ENCODE data around the gene RIOK3.
"Not testable (repeated sequence)": the region's sequence is repeated elsewhere in the genome, so short reads cannot be mapped to it uniquely, and the experiment has no call there.

Gene RIOK3

DNA sequence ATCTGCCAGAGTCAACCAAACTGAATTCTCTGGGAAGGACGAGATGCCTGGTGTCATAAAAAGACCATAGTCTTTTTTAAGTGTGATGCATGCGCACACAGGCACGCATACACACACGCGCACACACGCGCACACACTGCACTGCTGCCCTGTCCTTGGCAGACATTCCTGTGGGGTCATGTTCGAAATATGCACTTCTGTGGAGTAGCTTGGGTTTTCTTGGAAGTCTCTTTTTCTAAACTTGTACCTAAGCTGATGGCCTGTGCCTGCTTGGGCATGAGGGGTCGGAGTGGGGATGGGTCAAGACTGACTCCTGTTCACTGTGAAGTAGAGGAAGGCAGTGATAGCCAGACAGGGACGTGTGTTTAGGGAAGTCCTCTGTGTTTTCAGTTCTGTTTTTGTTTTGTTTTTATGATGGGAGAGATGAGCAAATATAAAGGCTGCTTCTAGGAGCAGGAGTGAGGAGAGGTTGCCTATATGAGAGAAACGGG is 46.2 kb downstream of the RIOK3 start:
- DNase-seq, result no peak

DNA sequence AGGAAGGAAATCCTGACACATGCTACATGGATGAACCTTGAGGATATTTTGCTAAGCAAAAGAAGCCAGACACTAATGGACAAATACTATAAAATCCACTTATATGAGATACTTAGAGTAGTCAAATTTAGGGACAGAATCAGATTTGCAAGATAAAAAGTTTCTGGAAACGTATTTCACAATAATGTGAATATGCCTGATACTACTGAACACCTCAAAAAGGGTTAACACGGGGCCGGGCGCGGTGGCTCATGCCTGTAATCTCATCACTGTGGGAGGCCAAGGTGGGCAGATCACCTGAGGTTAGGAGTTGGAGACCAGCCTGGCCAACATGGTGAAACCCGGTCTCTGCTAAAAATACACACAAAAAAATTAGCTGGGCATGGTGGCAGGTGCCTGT is 48.5 kb downstream of the RIOK3 start:
- DNase-seq, result no peak

DNA sequence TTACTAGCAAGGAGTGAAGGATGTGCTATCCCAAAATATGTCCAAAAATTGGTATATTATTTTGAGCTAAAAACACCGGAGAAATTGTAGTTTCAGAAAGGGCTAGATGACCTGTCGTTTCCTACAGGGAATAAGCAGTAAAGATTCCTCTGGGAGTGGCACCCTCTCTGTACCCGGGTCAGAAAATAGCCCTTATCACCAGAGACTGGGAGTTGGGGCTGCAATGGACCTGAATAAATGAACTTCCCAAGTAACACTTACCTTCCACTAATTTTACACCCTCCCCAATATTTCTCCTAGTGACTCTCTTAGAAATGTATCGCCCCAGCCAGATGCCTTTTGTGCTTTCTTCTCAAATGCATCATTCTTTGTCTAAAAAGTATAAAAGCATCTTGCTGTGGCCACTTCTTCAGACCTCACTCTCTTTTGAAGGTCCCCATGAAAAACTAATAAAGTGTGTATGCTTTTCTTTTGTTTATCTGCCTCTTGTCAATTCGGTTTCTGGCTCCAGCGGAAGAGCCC is 49.5 kb downstream of the RIOK3 start:
- DNase-seq, result peak; percentile 38

DNA sequence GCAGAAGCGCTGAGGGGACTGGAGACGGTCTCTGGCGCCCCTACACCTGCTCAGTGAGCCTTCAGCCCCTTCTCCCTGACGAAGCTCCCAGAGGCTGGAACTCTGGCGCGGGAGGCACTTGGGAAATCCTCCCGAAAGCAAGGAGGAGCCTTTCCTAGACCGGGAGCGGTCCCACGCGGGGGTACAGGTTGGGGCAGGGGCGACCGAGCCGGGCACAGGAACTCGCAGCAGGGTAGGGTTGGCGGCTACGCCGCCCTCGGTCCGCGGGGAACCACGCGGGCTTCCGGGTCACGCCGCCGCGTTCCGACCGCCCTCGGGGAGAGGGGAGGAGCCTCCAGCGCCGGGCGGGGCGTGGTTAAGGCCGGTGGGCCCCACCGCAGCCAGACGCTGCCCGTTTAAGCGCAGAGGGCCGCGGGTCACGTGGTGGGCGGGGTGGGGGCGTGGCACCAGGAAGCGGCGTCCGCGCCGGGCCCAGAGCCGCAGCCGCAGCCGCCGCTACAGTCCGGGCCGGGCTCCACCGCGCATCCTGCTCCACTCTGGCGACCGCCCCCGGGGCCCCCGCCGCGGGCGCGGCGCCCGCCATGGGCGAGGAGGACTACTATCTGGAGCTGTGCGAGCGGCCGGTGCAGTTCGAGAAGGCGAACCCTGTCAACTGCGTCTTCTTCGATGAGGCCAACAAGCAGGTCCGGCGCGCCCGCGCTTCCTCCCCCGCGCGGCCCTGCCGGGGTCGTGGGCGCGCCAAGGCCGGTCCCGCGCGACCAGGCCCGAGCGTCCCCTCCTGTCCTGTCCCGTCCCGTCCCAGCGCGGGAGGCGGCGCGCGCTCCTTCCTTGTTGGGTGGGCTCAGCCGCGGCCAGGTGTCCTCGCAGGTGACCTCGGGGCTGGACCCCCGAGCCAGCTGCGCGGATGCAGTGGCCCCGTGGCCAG is 50.2 kb downstream of the RIOK3 start, which contains the start of gene RMC1:
RMC1 (plus strand) TSS at position 474 of the 925 bp plus-strand sequence; CDS start at position 582, 108 bp downstream.
- DNase-seq, result peak; percentile 96

GRCh38 chr18:23503963-23504344 is 50.9 kb downstream of the RIOK3 start:
- DNase-seq, result no peak

DNA sequence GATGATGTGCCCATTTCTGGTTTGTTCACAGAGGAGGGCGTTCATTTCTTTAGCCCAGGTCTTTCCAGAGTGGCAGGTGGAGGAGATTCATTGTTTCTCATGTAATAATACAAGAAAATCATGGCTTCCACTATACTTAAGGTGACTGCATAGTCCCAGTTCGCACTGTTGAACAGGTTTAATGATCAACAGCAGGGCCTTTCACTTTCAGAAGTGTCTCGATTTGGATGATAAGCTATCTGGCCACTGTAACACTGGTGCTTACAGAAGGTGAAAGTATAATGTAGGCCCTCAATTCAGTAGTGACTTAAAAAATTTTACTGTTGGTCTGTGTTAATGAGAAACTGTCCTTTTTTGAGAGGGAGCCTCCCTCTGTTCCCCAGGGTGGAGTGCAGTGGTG is 51.6 kb downstream of the RIOK3 start:
- no peak for DNase-seq

- DNase-seq, result no peak
Measured at GRCh38 chr18:23506393-23506792, 53.3 kb downstream of the RIOK3 start.

DNA sequence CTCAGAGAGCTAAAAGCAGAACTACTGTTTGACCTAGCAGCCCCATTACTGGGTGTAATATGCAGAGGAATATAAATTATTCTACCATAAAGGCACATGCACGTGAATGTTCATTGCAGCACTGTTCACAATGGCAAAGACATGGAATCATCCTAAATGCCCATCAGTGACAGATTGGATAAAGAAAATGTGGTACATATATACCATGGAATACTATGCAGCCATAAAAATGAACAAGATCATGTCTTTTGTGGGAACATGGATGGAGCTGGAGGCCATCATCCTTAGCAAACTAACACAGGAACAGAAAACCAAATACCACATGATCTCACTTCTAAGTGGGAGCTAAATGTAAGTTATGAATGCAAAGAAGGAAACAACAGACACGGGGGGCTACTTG is 57.8 kb downstream of the RIOK3 start:
- DNase-seq, result not testable (repeated sequence)

GRCh38 chr18:23512216-23512615 is 59.1 kb downstream of the RIOK3 start:
- DNase-seq, result not testable (repeated sequence)

- DNase-seq, result no peak
Measured at GRCh38 chr18:23512641-23513040, 59.6 kb downstream of the RIOK3 start.

- DNase-seq, result peak; percentile 85
Measured at GRCh38 chr18:23515911-23516546, 62.9 kb downstream of the RIOK3 start.

DNA sequence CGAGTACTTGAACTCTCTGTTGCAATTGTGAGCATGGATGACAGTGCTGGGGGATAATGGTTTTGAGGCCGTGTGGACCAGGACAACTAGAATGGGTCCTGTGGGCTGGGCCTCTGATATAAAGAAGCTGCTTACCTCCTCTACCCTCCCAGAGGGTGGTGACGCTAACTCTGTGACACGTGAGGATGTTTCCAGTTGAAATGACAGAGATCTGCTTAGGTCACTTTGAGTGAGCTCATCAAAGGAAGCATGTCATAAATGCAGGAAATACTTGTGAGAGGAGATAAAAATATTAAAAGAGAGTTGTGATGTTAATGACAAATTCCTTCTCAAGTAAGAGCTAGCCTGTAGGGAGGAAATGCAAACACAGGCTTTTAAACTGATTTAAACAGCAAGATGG is 66.6 kb downstream of the RIOK3 start:
- no peak for DNase-seq

GRCh38 chr18:23521271-23521670 is 68.2 kb downstream of the RIOK3 start:
- no peak for DNase-seq

- no peak for DNase-seq
Measured at GRCh38 chr18:23521907-23522306, 68.8 kb downstream of the RIOK3 start.

DNA sequence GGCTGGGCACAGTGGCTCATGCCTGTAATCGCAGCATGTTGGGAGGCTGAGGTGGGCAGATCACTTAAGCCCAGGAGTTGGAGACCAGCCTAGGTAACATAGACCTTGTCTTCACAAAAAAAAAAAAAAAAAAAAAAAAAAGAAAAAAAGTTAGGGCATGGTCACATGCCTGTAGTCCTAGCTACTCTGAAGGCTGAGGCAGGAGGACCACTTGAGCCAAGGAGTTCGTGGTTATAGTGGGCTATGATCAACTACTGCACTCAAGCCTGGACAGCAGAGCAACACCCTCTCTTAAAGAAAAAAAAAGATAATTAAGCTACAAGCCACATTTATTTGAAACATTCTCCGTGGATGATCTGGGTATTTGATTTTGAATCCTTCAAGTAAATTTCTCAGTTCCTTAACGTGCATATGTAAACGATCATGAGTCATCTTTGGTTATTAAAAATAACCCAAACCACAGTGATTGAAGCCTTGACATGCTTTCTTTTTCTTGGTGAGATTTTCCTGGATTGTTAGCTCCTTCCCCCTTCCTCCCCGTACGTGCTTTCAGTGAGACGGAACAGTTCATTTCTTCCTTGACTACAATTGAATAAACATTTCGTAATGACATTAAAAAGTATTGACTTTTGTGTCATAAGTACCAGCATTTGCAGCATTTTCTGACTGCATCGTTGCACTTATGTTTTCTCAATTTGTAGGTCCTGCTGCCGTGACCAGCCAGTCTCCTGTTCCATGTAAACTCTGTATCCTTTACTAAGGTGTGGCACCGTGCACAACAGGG is 70.5 kb downstream of the RIOK3 start:
- no peak for DNase-seq

DNA sequence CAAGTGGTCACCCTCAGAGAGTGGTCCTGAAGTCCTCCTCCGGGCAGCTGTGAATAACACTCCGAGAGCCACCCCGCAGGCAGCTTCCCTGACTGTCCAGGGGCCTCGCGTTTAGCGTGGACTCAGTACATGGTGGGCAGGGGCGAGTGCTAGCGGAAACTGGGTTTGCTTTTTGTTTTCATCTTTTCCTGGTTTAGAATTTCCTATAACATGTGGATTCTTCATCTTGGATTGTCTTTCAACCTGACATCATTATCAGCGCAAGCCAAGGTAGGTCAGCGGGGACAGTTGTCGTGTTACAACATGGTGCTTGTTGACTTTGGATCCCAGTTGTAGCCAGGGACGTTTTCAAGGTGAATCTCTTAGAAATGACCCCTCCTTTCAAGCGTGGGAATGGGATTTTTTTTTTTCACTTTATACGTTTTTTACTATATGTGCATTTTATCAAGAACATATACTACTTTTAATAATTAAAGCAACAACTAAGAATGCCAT is 71.2 kb downstream of the RIOK3 start:
- no peak for DNase-seq

GRCh38 chr18:23526501-23527063 is 73.5 kb downstream of the RIOK3 start:
- no peak for DNase-seq

DNA sequence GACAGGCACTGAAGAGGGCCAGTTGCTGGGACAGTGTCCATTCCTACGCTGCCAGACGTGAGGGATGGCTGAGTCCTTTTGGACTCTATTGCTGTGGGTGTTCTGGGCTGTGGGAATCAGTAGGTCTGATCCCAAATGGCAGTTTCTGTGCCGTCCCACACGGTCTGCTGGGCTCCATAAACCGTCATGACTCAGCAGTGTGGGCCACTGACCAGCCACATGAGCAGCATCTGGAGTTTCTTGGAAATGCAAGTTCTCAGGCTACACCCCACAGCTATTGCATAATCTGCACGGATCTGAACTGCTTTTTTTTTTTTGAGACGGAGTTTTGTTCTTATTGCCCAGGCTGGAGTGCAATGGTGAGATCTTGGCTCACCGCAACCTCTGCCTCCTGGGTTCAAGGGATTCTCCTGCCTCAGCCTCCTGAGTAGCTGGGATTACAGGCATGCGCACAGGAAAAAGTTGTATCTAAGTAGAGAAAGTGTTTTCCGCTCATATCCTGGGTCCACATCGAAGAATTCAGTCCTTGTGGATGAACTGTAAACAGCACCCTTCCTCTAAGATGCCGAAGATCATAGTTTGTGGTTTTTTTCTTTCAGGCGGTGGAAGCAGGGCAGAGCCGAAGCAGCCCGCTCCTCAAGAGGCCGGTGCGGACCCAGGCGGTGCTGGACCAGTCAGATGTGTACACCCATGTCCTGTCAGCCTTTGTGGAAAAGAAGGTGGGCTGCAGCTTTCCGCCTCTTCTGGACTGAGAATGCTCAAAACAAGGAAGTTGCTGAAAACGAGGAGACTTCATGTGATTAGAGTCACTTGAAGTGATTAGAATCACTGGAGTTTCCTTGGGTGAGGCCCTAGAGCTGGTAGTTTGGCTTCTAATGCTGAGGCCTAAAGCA is 75.7 kb downstream of the RIOK3 start:
- DNase-seq, result no peak

DNA sequence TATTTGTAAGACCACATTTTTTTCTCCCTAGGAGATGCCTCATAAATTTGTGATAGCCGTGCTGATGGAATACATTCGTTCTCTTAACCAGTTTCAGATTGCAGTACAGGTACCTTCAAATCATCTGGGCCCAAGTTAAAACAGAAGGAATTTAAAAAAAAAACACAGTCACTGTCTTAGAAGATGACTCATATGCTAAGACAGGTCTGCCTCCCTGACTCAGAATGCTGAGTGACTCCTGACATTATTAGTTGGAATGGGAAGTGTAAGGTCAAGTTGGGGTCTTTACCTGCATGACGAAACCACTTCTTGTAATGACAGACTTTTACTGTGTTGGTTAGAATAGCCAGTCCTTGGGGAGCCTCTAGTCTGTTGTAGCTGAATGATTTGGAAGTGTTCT is 76.5 kb downstream of the RIOK3 start:
- DNase-seq, result no peak

DNA sequence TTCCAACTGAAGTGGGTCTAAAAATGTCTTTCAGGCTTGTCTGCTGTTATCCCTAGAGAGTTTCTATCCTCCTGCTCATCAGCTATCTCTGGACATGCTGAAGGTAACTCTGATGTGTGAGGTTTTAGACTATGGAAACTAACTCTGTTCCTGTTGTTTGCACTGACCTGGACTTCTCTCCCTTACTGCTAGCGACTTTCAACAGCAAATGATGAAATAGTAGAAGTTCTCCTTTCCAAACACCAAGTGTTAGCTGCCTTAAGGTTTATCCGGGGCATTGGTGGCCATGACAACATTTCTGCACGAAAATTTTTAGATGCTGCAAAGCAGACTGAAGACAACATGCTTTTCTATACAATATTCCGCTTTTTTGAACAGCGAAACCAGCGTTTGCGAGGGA is 77.1 kb downstream of the RIOK3 start:
- no peak for DNase-seq

- DNase-seq, result no peak
Measured at GRCh38 chr18:23531912-23532311, 78.8 kb downstream of the RIOK3 start.

Data from DMS53 (cell line).